HG03439 (cell line): ENCODE measurements around the gene PTPRG.
"Not testable (repeated sequence)": the region's sequence is repeated elsewhere in the genome, so short reads cannot be mapped to it uniquely, and the experiment has no call there.

ENCODE experiments used
- ATAC-seq: cut with Tn5 transposase; IDR thresholded peaks from one replicate; pipeline ENCODE4 v1.9.1; 2021; ENCODE audit warnings: mild to moderate bottlenecking, moderate library complexity; ENCODE audit not compliant: unreplicated experiment

PTPRG gene

GRCh38 chr3:61561374-61562041 is at the start of gene PTPRG:
PTPRG (plus strand) TSS chr3:61561571; CDS start chr3:61562288, 717 bp downstream.
- peak; percentile 63 for ATAC-seq

- ATAC-seq = no peak
Measured at GRCh38 chr3:61518590-61518989, 42.8 kb upstream of the PTPRG start.

GRCh38 chr3:61520966-61521628 is 40.3 kb upstream of the PTPRG start:
- peak; percentile 97 for ATAC-seq

- ATAC-seq = no peak
Measured at GRCh38 chr3:61522060-61522459, 39.3 kb upstream of the PTPRG start.

- no peak for ATAC-seq
Measured at GRCh38 chr3:61522626-61523025, 38.7 kb upstream of the PTPRG start.

GRCh38 chr3:61524933-61525332 is 36.4 kb upstream of the PTPRG start:
- ATAC-seq = no peak

GRCh38 chr3:61526308-61526707 is 35.1 kb upstream of the PTPRG start:
- no peak for ATAC-seq

- no peak for ATAC-seq
Measured at GRCh38 chr3:61527011-61527410, 34.4 kb upstream of the PTPRG start.

- ATAC-seq = no peak
Measured at GRCh38 chr3:61530355-61530754, 31.0 kb upstream of the PTPRG start.

- ATAC-seq = no peak
Measured at GRCh38 chr3:61531528-61531927, 29.8 kb upstream of the PTPRG start.

GRCh38 chr3:61532739-61533500 is 28.5 kb upstream of the PTPRG start:
- ATAC-seq = no peak

GRCh38 chr3:61535826-61536225 is 25.5 kb upstream of the PTPRG start:
- ATAC-seq = no peak

- no peak for ATAC-seq
Measured at GRCh38 chr3:61537366-61537765, 24.0 kb upstream of the PTPRG start.

GRCh38 chr3:61538486-61538885 is 22.9 kb upstream of the PTPRG start:
- no peak for ATAC-seq

GRCh38 chr3:61541694-61542093 is 19.7 kb upstream of the PTPRG start:
- no peak for ATAC-seq

- ATAC-seq = no peak
Measured at GRCh38 chr3:61545716-61546115, 15.7 kb upstream of the PTPRG start.

GRCh38 chr3:61547625-61548024 is 13.7 kb upstream of the PTPRG start:
- ATAC-seq = no peak

- ATAC-seq = not testable (repeated sequence)
Measured at GRCh38 chr3:61552704-61553103, 8.7 kb upstream of the PTPRG start.

GRCh38 chr3:61559136-61559731 is 2.1 kb upstream of the PTPRG start:
- ATAC-seq = no peak

- peak; percentile 45 for ATAC-seq
Measured at GRCh38 chr3:61560517-61561373, 626 bp upstream of the PTPRG start.
